HEK293 (cell line): ENCODE results near the gene HTR1D.

Experiments used
- CTCF ChIA-PET: fragments of 350-600 bp; formaldehyde crosslinking; extraction: SDS; loops from one replicate; lab custom pipeline; 2021; ENCODE audit warnings: antibody characterized with exemption; lab: Yijun Ruan, JAX
- POLR2A ChIA-PET: fragments of 300-600 bp; formaldehyde crosslinking; extraction: SDS; loops from one replicate; lab custom pipeline; 2020; ENCODE audit warnings: antibody characterized with exemption, inconsistent platforms; lab: Yijun Ruan, JAX
- H3K27ac ChIP-seq: fragments of 200-500 bp; sonication (Bioruptor generic); 2 replicates; pipeline ENCODE4 v1.5.1; 2014; ENCODE audit warnings: low read depth, low read length, control low read depth, inconsistent platforms; ENCODE audit errors: extremely low read depth
- H3K36me3 ChIP-seq, 2 experiments: fragments of 200-500 bp in 1 of 2; sonication (Bioruptor generic) in 1 of 2; 1 replicate in 1 of 2; 2 replicates in 1 of 2; pipeline ENCODE4 v1.5.1; 2014 to 2017; ENCODE audit warnings: inconsistent platforms in 2 of 2, low read length in 2 of 2; ENCODE audit not compliant: control insufficient read depth in 2 of 2, insufficient read depth in 1 of 2
- H3K4me1 ChIP-seq: fragments of 200-500 bp; sonication (Bioruptor generic); 2 replicates; pipeline ENCODE4 v1.5.1; 2014; ENCODE audit warnings: mild to moderate bottlenecking, low read length, inconsistent platforms; ENCODE audit not compliant: control insufficient read depth, insufficient read depth
- H3K4me3 ChIP-seq: 2 replicates; pipeline ENCODE4 v1.5.1; 2011; ENCODE audit warnings: low read depth, mild to moderate bottlenecking, control low read depth, low read length, moderate library complexity
- H3K9me3 ChIP-seq: fragments of 200-500 bp; sonication (Bioruptor generic); 2 replicates; pipeline ENCODE4 v1.5.1; 2014; ENCODE audit warnings: low read depth, low read length, inconsistent platforms; ENCODE audit not compliant: control insufficient read depth, insufficient read depth
- KLF10 ChIP-seq: fragments of 450-650 bp; IDR thresholded peaks from 2 replicates; pipeline ENCODE4 v1.5.1; 2018; ENCODE audit warnings: missing biosample characterization, mild to moderate bottlenecking, missing genetic modification characterization
- MYNN ChIP-seq: fragments of 450-650 bp; formaldehyde crosslinking; IDR thresholded peaks from 2 replicates; pipeline ENCODE4 v1.5.1; 2016; ENCODE audit warnings: missing biosample characterization, missing genetic modification characterization, borderline replicate concordance
- SALL2 ChIP-seq: fragments of 450-650 bp; formaldehyde crosslinking; IDR thresholded peaks from 2 replicates; pipeline ENCODE4 v1.5.0; 2017; ENCODE audit warnings: missing biosample characterization, mild to moderate bottlenecking, missing genetic modification characterization, borderline replicate concordance
- SCRT2 ChIP-seq: fragments of 450-650 bp; formaldehyde crosslinking; IDR thresholded peaks from 2 replicates; pipeline ENCODE4 v1.5.1; 2016; ENCODE audit warnings: missing biosample characterization, missing genetic modification characterization
- SETDB1 ChIP-seq: IDR thresholded peaks from one replicate; pipeline ENCODE4 v1.6.1; 2017; ENCODE audit warnings: mild to moderate bottlenecking, low read length, moderate library complexity, mixed read lengths; ENCODE audit not compliant: insufficient read length
- SP2 ChIP-seq: fragments of 450-650 bp; formaldehyde crosslinking; IDR thresholded peaks from 2 replicates; pipeline ENCODE4 v1.5.1; 2016; ENCODE audit warnings: missing biosample characterization, missing genetic modification characterization
- ZBTB21 ChIP-seq: fragments of 450-650 bp; formaldehyde crosslinking; IDR thresholded peaks from 2 replicates; pipeline ENCODE4 v1.5.1; 2017; ENCODE audit warnings: missing biosample characterization, missing genetic modification characterization
- ZFHX2 ChIP-seq: fragments of 450-650 bp; formaldehyde crosslinking; conservative IDR thresholded peaks from 2 replicates; pipeline ENCODE4 v1.5.1; 2016; ENCODE audit warnings: missing biosample characterization, missing genetic modification characterization
- ZFP41 ChIP-seq: fragments of 450-650 bp; formaldehyde crosslinking; IDR thresholded peaks from 2 replicates; pipeline ENCODE4 v1.5.1; 2016; ENCODE audit warnings: missing biosample characterization, missing genetic modification characterization, borderline replicate concordance
- ZNF146 ChIP-seq: fragments of 450-650 bp; formaldehyde crosslinking; IDR thresholded peaks from 2 replicates; pipeline ENCODE4 v1.5.1; 2016; ENCODE audit warnings: missing biosample characterization, missing genetic modification characterization
- ZNF223 ChIP-seq: fragments of 450-650 bp; formaldehyde crosslinking; IDR thresholded peaks from 2 replicates; pipeline ENCODE4 v1.5.1; 2016; ENCODE audit warnings: missing biosample characterization, missing genetic modification characterization
- ZNF274 ChIP-seq, 2 experiments: fragments of 200-500 bp in 1 of 2; fragments of 450-650 bp in 1 of 2; sonication (Bioruptor generic) in 1 of 2; formaldehyde crosslinking in 1 of 2; IDR thresholded peaks; 2 replicates each; pipeline versions ENCODE4 v1.5.1 to v1.6.1; 2014 to 2016; ENCODE audit warnings: borderline replicate concordance in 1 of 2, inconsistent platforms in 1 of 2, low read length in 1 of 2, missing biosample characterization in 1 of 2, missing genetic modification characterization in 1 of 2
- ZNF341 ChIP-seq: fragments of 450-650 bp; formaldehyde crosslinking; IDR thresholded peaks from 2 replicates; pipeline ENCODE4; 2016; ENCODE audit warnings: low read depth, missing biosample characterization, missing genetic modification characterization
- ZNF473 ChIP-seq: fragments of 450-650 bp; formaldehyde crosslinking; IDR thresholded peaks from 2 replicates; pipeline ENCODE4 v1.5.1; 2017; ENCODE audit warnings: missing biosample characterization, missing genetic modification characterization
- ZNF548 ChIP-seq: fragments of 450-650 bp; formaldehyde crosslinking; IDR thresholded peaks from 2 replicates; pipeline ENCODE4 v1.5.1; 2016; ENCODE audit warnings: missing biosample characterization, missing genetic modification characterization
- ZNF561 ChIP-seq: fragments of 450-650 bp; IDR thresholded peaks from 2 replicates; pipeline ENCODE4 v1.5.1; 2018; ENCODE audit warnings: missing biosample characterization, missing genetic modification characterization, borderline replicate concordance
- TF ChIP-seq, protein P1 (sequence below): fragments of 450-650 bp; formaldehyde crosslinking; IDR thresholded peaks from 2 replicates; pipeline ENCODE4 v1.5.1; 2016; ENCODE audit warnings: missing biosample characterization, missing genetic modification characterization
- TF ChIP-seq, protein P2 (sequence below): fragments of 450-650 bp; formaldehyde crosslinking; IDR thresholded peaks from 2 replicates; pipeline ENCODE4 v1.5.1; 2017; ENCODE audit warnings: missing biosample characterization, missing genetic modification characterization
- TF ChIP-seq, protein P3 (sequence below): fragments of 450-650 bp; formaldehyde crosslinking; IDR thresholded peaks from 2 replicates; pipeline ENCODE4 v1.5.1; 2016; ENCODE audit warnings: missing biosample characterization, missing genetic modification characterization

Gene HTR1D

DNA sequence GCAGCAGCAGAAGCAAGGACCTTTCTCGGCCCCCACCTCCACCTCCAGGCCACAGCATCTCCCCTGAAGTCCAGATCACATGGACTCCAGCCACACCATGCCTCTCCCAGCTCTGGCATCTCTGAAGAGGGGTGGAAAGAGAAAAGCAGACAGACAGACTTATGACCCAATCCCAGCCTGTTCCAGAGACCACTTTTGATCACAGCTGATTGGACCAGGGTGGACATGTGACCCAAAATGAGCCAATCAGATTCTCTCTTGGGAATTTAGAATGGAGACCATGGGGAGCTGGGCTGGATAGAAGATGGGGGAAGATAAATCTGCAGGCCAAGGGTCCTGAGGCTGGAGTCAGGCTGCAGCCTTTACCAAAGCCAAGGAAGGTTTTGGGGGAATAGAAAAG lies 16.4 kb downstream of the HTR1D start:
- Histone ChIP-seq H3K4me1 (no peaks in the 10 kb centered on the region), H3K9me3 (no peaks in the 10 kb centered on the region), H3K27ac (no peak overlapping the region), H3K4me3 (no peak overlapping the region), H3K36me3 (no peaks in the 10 kb centered on the region)
- TF ChIP-seq KLF10 (tag by site-specific recombination) (no peak), SP2 (tag by site-specific recombination) (0 out of 2 replicates have a peak, but pooled peaks have one; percentile 11)
- ChIA-PET CTCF (interaction anchor here (0.6 to 9.0 kb wide), 4 partner anchors 15 to 1314 kb away, joined by 3 to 74 read pairs (median 4); no protein-coding TSS in a partner anchor), POLR2A (no interaction called here)

DNA sequence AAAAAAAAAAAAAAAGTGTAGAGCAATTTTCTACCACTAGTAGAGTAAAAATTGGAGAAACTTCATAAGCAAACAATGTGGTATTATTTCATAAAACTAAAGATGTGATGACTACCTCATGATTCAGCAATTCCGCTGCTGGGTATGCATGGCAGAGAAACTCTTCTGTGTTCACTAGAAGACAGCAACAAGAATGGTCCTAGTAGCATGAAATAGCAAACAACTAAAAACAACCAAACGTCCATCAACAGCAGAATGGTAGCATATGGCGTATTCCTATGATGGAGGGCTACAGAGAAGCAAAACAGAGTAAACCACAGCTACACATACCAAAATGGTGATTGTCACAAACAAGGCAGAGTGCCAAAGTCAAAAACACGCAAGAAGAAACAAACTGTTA lies 18.9 kb downstream of the HTR1D start:
- CTCF ChIA-PET, result interaction anchor here (0.7 to 9.0 kb wide), 2 partner anchors 15 to 39 kb away, joined by 3 to 74 read pairs; no protein-coding TSS in a partner anchor
- POLR2A ChIA-PET, result no interaction called here
- Histone ChIP-seq H3K27ac (no peak overlapping the region), H3K36me3 (no peaks in the 10 kb centered on the region), H3K9me3 (no peaks in the 10 kb centered on the region), H3K4me3 (no peak overlapping the region), H3K4me1 (no peaks in the 10 kb centered on the region)
- TF ChIP-seq ZNF548 (tag by site-specific recombination) (no peak), ZFP41 (tag by site-specific recombination) (no peak), SALL2 (no peak)

DNA sequence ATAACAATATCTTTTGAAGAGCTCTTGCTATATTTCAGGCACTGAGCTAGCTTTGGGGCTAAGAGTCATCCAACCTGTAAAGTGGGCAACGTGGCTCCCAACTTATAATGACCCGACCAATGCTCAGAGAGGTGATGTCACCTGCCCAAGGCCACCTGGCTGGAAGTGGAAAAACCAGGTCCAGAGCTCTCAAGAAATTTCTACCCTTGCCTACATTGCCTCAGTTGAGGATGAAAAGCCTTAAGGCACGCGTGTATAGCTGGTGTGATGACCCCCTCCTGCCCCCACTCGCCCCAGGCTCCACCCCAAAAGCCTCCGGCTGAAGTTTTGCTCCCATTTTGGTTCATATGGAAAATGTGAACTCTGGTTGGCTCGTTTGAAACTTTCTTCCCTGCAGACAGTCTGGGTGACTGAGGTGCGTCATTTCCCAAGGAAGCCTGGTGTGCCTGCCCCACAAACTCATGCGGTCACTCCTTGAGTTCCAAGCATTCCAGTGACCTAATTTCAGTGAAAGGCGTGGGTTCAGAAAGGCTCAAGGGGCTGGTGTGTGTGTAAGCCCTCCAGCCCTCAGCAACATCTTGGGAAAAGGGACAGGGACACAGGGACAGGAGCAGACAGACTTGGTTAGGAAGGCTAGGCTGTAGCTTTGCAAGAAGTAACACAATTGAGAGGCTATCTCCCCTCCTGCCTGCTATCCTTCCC lies 20.5 kb downstream of the HTR1D start:
- no peaks in the 10 kb centered on the region for H3K9me3 ChIP-seq
- no peak overlapping the region for H3K4me3 ChIP-seq
- CTCF ChIA-PET, result interaction anchor here (0.6 to 9.0 kb wide), 9 partner anchors 10 to 479 kb away, joined by 3 to 74 read pairs (median 3); no protein-coding TSS in a partner anchor
- POLR2A ChIA-PET, result interaction anchor here (0.9 kb wide), 1 partner anchor 178 kb away, joined by 3 read pairs; the partner anchor contains the start of gene KDM1A
- H3K36me3 ChIP-seq, result no peaks in the 10 kb centered on the region
- TF ChIP-seq SCRT2 (tag by site-specific recombination), result no peak
- no peak for TF ChIP-seq ZNF146 (tag by site-specific recombination)
- TF ChIP-seq SETDB1, result no peak
- TF ChIP-seq, protein P1, sequence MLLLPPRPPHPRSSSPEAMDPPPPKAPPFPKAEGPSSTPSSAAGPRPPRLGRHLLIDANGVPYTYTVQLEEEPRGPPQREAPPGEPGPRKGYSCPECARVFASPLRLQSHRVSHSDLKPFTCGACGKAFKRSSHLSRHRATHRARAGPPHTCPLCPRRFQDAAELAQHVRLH (tag by site-specific recombination), result no peak
- no peak for TF ChIP-seq ZBTB21
- no peak for TF ChIP-seq MYNN (tag by site-specific recombination)
- no peak for TF ChIP-seq ZNF341 (tag by site-specific recombination)
- no peaks in the 10 kb centered on the region for H3K4me1 ChIP-seq
- H3K27ac ChIP-seq, result no peak overlapping the region

DNA sequence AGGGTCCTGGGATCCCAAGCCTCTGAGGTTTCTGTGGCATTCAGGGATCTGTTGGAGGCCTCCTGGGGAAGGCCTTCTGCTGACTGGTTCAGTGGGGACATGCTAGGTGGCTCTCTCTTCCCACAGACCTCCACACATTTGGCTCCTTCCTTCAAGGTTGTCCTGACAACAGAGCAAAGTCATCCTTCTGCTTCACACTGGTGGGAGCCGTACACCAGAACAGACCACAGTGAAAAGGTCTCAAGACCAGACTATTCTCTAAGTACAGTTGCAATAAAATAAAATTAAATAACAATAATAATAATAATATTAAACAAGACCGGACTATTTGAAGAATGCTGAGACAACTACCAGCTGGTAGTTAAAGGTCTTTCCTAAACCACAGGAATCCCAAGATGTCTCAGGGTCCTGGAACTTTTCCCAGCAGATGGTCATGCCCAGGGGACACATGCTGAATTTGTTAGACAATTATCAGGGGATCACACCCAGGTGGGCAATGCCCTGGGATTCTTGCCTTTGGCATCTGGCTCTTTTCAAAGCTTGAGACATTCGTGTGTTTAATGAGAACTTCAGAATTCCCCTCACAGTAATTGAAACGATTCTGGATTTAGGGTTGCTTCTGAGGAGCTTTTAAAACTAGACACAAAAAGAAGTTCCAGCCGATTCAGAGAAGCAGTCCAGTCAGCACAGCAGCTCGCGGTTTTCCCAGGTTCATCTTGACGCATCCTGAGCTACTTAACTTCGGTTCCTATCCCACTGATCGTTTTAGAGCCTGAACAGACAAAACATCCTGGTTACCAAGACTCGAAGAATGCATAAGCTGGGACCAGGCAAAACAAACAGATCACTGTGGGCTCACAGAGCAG lies 22.9 kb downstream of the HTR1D start:
- CTCF ChIA-PET, result interaction anchor here (0.5 to 9.0 kb wide), 10 partner anchors 8 to 471 kb away, joined by 3 to 74 read pairs (median 4); no protein-coding TSS in a partner anchor
- Histone ChIP-seq H3K36me3 (no peaks in the 10 kb centered on the region), H3K4me3 (no peak overlapping the region), H3K4me1 (no peaks in the 10 kb centered on the region), H3K27ac (no peak overlapping the region), H3K9me3 (no peaks in the 10 kb centered on the region)
- POLR2A ChIA-PET, result interaction anchor here (1.5 kb wide), 1 partner anchor 16 kb away, joined by 6 read pairs; no protein-coding TSS in a partner anchor
- TF ChIP-seq, protein P2, sequence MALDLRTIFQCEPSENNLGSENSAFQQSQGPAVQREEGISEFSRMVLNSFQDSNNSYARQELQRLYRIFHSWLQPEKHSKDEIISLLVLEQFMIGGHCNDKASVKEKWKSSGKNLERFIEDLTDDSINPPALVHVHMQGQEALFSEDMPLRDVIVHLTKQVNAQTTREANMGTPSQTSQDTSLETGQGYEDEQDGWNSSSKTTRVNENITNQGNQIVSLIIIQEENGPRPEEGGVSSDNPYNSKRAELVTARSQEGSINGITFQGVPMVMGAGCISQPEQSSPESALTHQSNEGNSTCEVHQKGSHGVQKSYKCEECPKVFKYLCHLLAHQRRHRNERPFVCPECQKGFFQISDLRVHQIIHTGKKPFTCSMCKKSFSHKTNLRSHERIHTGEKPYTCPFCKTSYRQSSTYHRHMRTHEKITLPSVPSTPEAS, result no peak
- no peak for TF ChIP-seq ZNF473 (tag by site-specific recombination)
- TF ChIP-seq, protein P3, sequence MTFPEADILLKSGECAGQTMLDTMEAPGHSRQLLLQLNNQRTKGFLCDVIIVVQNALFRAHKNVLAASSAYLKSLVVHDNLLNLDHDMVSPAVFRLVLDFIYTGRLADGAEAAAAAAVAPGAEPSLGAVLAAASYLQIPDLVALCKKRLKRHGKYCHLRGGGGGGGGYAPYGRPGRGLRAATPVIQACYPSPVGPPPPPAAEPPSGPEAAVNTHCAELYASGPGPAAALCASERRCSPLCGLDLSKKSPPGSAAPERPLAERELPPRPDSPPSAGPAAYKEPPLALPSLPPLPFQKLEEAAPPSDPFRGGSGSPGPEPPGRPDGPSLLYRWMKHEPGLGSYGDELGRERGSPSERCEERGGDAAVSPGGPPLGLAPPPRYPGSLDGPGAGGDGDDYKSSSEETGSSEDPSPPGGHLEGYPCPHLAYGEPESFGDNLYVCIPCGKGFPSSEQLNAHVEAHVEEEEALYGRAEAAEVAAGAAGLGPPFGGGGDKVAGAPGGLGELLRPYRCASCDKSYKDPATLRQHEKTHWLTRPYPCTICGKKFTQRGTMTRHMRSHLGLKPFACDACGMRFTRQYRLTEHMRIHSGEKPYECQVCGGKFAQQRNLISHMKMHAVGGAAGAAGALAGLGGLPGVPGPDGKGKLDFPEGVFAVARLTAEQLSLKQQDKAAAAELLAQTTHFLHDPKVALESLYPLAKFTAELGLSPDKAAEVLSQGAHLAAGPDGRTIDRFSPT (tag by site-specific recombination), result no peak
- no peak for TF ChIP-seq ZNF274 (IDR thresholded peaks at IDR 0.05; ENCODE audit: low read length)
- no peak for TF ChIP-seq ZNF274 (tag by site-specific recombination; IDR thresholded peaks at IDR 0.05; ENCODE audit: borderline replicate concordance)
- no peak for TF ChIP-seq ZNF223 (tag by site-specific recombination)
- no peak for TF ChIP-seq ZFHX2 (tag by site-specific recombination)
- TF ChIP-seq KLF10 (tag by site-specific recombination), result no peak
- no peak for TF ChIP-seq ZNF561 (tag by site-specific recombination)
- TF ChIP-seq ZFP41 (tag by site-specific recombination), result no peak
